Endothelial cell of umbilical vein (primary cell): ENCODE measurements around the gene MS4A14. TPM values are rescaled to one million over a fixed set of nuclear protein-coding genes. Genes with fewer than 3 reads are reported as not detected.

ENCODE experiments used
- BruUV-seq: library from RNA; stranded (reverse); fragments of 400-500 nt; replicated peaks from 2 replicates; lab custom pipeline; 2021; lab: Mats Ljungman, UMichigan
- CTCF ChIA-PET: fragments of 300-600, 350-600 bp; sonication (Branson Sonifier 250); formaldehyde crosslinking; loops from one replicate; lab custom pipeline; 2021; ENCODE audit warnings: antibody characterized with exemption, inconsistent platforms; lab: Charles Lee
- POLR2A ChIA-PET: fragments of 300-600, 350-600 bp; sonication (Branson Sonifier 250); formaldehyde crosslinking; loops from one replicate; lab custom pipeline; 2021; ENCODE audit warnings: antibody characterized with exemption, inconsistent platforms; lab: Charles Lee
- DNase-seq: peaks from one replicate; pipeline ENCODE4 v3.0.0-alpha.2; 2011; ENCODE audit warnings: low read depth, low spot score
- FAIRE-seq: peaks from 2 replicates; lab custom pipeline; 2011; peaks lifted over from hg19 to GRCh38; lab: Jason Lieb, UNC
- H2AFZ ChIP-seq: 2 replicates; pipeline ENCODE4 v1.6.0; 2012; ENCODE audit warnings: low read depth, low read length, control low read depth, inconsistent platforms
- H3K27ac ChIP-seq: 2 replicates; pipeline ENCODE4 v1.5.1; 2011; ENCODE audit warnings: low read depth, mild to moderate bottlenecking, control low read depth, low read length, moderate library complexity; ENCODE audit not compliant: insufficient read depth
- H3K27me3 ChIP-seq, 2 experiments: 2 replicates each; pipeline versions ENCODE4 v1.6.0 to v1.6.1; 2011; ENCODE audit warnings: low read length in 2 of 2, mixed read lengths in 1 of 2; ENCODE audit not compliant: control insufficient read depth in 2 of 2, insufficient read depth in 2 of 2
- H3K36me3 ChIP-seq, 2 experiments: 2 replicates in 1 of 2; 3 replicates in 1 of 2; pipeline ENCODE4 v1.5.1; 2011; ENCODE audit warnings: low read length in 2 of 2, mild to moderate bottlenecking in 1 of 2, moderate library complexity in 1 of 2; ENCODE audit not compliant: control insufficient read depth in 2 of 2, insufficient read depth in 2 of 2; ENCODE audit errors: extremely low read depth in 1 of 2
- H3K4me1 ChIP-seq: 3 replicates; pipeline ENCODE4 v1.5.1; 2011; ENCODE audit warnings: mild to moderate bottlenecking, low read length; ENCODE audit not compliant: control insufficient read depth, insufficient read depth; ENCODE audit errors: extremely low read depth
- H3K4me2 ChIP-seq: 2 replicates; pipeline ENCODE4 v1.6.1; 2011; ENCODE audit warnings: low read length, control low read depth, mixed read lengths; ENCODE audit not compliant: insufficient read depth
- H3K4me3 ChIP-seq, 3 experiments: fragments of 200-600 bp in 1 of 3; sonication (generic), shearing (Covaris generic) in 1 of 3; replicated peaks in 1 of 3; 2 replicates each; pipeline ENCODE4 v1.5.1; 2011 to 2016; ENCODE audit warnings: control low read depth in 3 of 3, low read length in 3 of 3, mild to moderate bottlenecking in 2 of 3, inconsistent platforms in 1 of 3, low read depth in 1 of 3, moderate library complexity in 1 of 3; ENCODE audit not compliant: insufficient read depth in 1 of 3
- H3K79me2 ChIP-seq: 2 replicates; pipeline ENCODE4 v1.6.0; 2012; ENCODE audit warnings: low read length, inconsistent platforms; ENCODE audit not compliant: control insufficient read depth, insufficient read depth
- H3K9ac ChIP-seq: replicated peaks from 2 replicates; pipeline ENCODE3; 2011; ENCODE audit warnings: low read length, control low read depth; ENCODE audit not compliant: insufficient read depth; ENCODE audit errors: extremely low read depth
- H3K9me1 ChIP-seq: replicated peaks from 3 replicates; pipeline ENCODE4 v1.6.0; 2011; ENCODE audit warnings: mild to moderate bottlenecking, low read length; ENCODE audit not compliant: control insufficient read depth, insufficient read depth; ENCODE audit errors: extremely low read depth
- H3K9me3 ChIP-seq: replicated peaks from 2 replicates; pipeline ENCODE4 v1.5.1; 2012; ENCODE audit warnings: low read length, inconsistent platforms; ENCODE audit not compliant: control insufficient read depth, insufficient read depth
- H4K20me1 ChIP-seq: replicated peaks from 2 replicates; pipeline ENCODE3; 2011; ENCODE audit warnings: mild to moderate bottlenecking, low read length; ENCODE audit not compliant: control insufficient read depth, insufficient read depth; ENCODE audit errors: extremely low read depth
- CTCF ChIP-seq, 2 donors: IDR thresholded peaks; 1 replicate in 1 of 2; 2 replicates in 1 of 2; pipeline ENCODE4 v1.5.1; 2011; ENCODE audit warnings: low read length in 2 of 2, mild to moderate bottlenecking in 2 of 2, moderate library complexity in 2 of 2, control low read depth in 1 of 2, inconsistent platforms in 1 of 2, low read depth in 1 of 2; ENCODE audit not compliant: insufficient read depth in 1 of 2; ENCODE audit errors: extremely low read depth in 1 of 2
- EZH2 ChIP-seq: IDR thresholded peaks from 2 replicates; pipeline ENCODE4 v1.6.1; 2012; ENCODE audit warnings: borderline replicate concordance, low read depth, mild to moderate bottlenecking, moderate library complexity, low read length, inconsistent platforms; ENCODE audit not compliant: severe bottlenecking
- FOS ChIP-seq: IDR thresholded peaks from 2 replicates; pipeline ENCODE4 v1.6.1; 2011; ENCODE audit warnings: mild to moderate bottlenecking, low read length, moderate library complexity, borderline replicate concordance; ENCODE audit not compliant: insufficient read depth
- GATA2 ChIP-seq: IDR thresholded peaks from 2 replicates; pipeline ENCODE4 v1.7.0; 2011; ENCODE audit warnings: low read depth, mild to moderate bottlenecking, moderate library complexity, mixed read lengths, low read length; ENCODE audit not compliant: insufficient read length, insufficient read depth
- JUN ChIP-seq: IDR thresholded peaks from 2 replicates; pipeline ENCODE4 v1.6.1; 2011; ENCODE audit warnings: borderline replicate concordance, low read depth; ENCODE audit not compliant: insufficient read length, insufficient read depth
- MAX ChIP-seq: IDR thresholded peaks from 2 replicates; pipeline ENCODE4 v1.6.1; 2011; ENCODE audit not compliant: insufficient read depth, insufficient read length
- MYC ChIP-seq: IDR thresholded peaks from one replicate; pipeline ENCODE4 v1.6.1; 2011; ENCODE audit warnings: mild to moderate bottlenecking, low read depth, low read length
- POLR2A ChIP-seq: IDR thresholded peaks from 2 replicates; pipeline ENCODE4 v1.6.1; 2012; ENCODE audit warnings: low read depth, mild to moderate bottlenecking, control low read depth, low read length
- POLR2AphosphoS5 ChIP-seq: IDR thresholded peaks from 2 replicates; pipeline ENCODE4 v1.6.1; 2012; ENCODE audit warnings: low read depth, mild to moderate bottlenecking, control low read depth, low read length, moderate library complexity; ENCODE audit not compliant: insufficient read depth
- dilution Hi-C: fragments of 300-500 bp; cut with MboI; formaldehyde crosslinking; loops from one replicate; pipeline ENCODE4 v1.15.0; 2019; ENCODE audit warnings: low sequenced_read_pairs; ENCODE audit not compliant: extremely low pct_ligation_motif_present
- intact Hi-C: fragments of 100-400 bp; cut with micrococcal nuclease; formaldehyde crosslinking; loops from one replicate; pipeline ENCODE4 v1.10.0; 2022
- polyA plus RNA-seq, 4 experiments: library from polyadenylated mRNA; depleted of rRNA in 3 of 4; stranded (reverse) in 3 of 4; unstranded in 1 of 4; fragments of >200 nt; gene quantifications; 2 replicates each; pipeline versions ENCODE4 v1.2.1 to v1.2.3, GENCODE V29; 2011 to 2012; ENCODE audit warnings: missing spikeins in 1 of 4
- total RNA-seq: library from RNA; stranded (reverse); gene quantifications from 2 replicates; pipeline ENCODE4 v1.2.3, GENCODE V29; 2021

The MS4A14 gene
- total and polyA plus RNA-seq, 2 donors (not counting 3 experiments of a cell fraction or from before 2014, with no cell fraction given), result not detected

GRCh38 chr11:60376601-60377000 is 19.7 kb upstream of the MS4A14 start:
- no TSS peak for BruUV-seq
- no peak for FAIRE-seq
- no peaks in the 10 kb centered on the region for H4K20me1 ChIP-seq
- dilution Hi-C loops, result no loop called here
- no peak overlapping the region for H3K9ac ChIP-seq
- no peak overlapping the region for H3K27ac ChIP-seq
- H3K9me1 ChIP-seq, result no peaks in the 10 kb centered on the region
- CTCF ChIA-PET, result interaction anchor here (2.0 kb wide), 1 partner anchor 13 kb away, joined by 6 read pairs; no protein-coding TSS in a partner anchor
- H2AFZ ChIP-seq, result no peak overlapping the region
- no peak for TF ChIP-seq MAX
- DNase-seq, result no peak
- no peak overlapping the region for H3K4me2 ChIP-seq
- POLR2A ChIA-PET, result no interaction called here
- no peaks in the 10 kb centered on the region for H3K4me1 ChIP-seq
- H3K79me2 ChIP-seq, result no peaks in the 10 kb centered on the region
- H3K9me3 ChIP-seq, result no peaks in the 10 kb centered on the region
- H3K27me3 ChIP-seq, result peaks cover 0 to 3% of the 10 kb centered on the region in 2 experiments
- H3K36me3 ChIP-seq, result no peaks in the 10 kb centered on the region
- H3K4me3 ChIP-seq, result no peak overlapping the region
- intact Hi-C loops, result no loop called here

- Histone ChIP-seq H3K4me1 (no peaks in the 10 kb centered on the region), H3K9ac (no peak overlapping the region), H3K9me1 (no peaks in the 10 kb centered on the region), H3K27ac (no peak overlapping the region), H3K4me2 (no peak overlapping the region), H3K4me3 (no peak overlapping the region), H3K27me3 (peaks cover 0 to 3% of the 10 kb centered on the region in 2 experiments), H3K79me2 (no peaks in the 10 kb centered on the region), H3K36me3 (no peaks in the 10 kb centered on the region), H4K20me1 (no peaks in the 10 kb centered on the region), H3K9me3 (no peaks in the 10 kb centered on the region), H2AFZ (no peak overlapping the region)
- intact Hi-C loops, result no loop called here
- no peak for DNase-seq
- no peak for TF ChIP-seq CTCF (IDR thresholded peaks at IDR 0.05; ENCODE audit: extremely low read depth in 1 of 2, insufficient read depth in 1 of 2, low read depth in 1 of 2, low read length in 2 of 2)
- no peak for TF ChIP-seq FOS
- TF ChIP-seq POLR2A, result no peak
- TF ChIP-seq MYC, result no peak
- no peak for TF ChIP-seq JUN
- TF ChIP-seq POLR2AphosphoS5, result no peak
- TF ChIP-seq GATA2, result no peak
- TF ChIP-seq EZH2, result no peak
- TF ChIP-seq MAX, result no peak
- POLR2A ChIA-PET, result no interaction called here
- BruUV-seq, result no TSS peak
- no peak for FAIRE-seq
- CTCF ChIA-PET, result interaction anchor here (2.0 kb wide), 1 partner anchor 14 kb away, joined by 6 read pairs; no protein-coding TSS in a partner anchor
- dilution Hi-C loops, result no loop called here
These were observed 18.7 kb upstream of the MS4A14 start for GRCh38 chr11:60377401-60378136.
